Duodenal mucosa (tissue), 2 donors: Measurements from ENCODE around the gene CTNNB1.

Source experiments
- H3K27ac ChIP-seq: one replicate; pipeline ENCODE4 v1.7.0; 2013; ENCODE audit warnings: low read depth, low read length
- H3K27me3 ChIP-seq, 2 donors: one replicate each; pipeline ENCODE4 v1.7.0; 2013; ENCODE audit warnings: low read length in 2 of 2, control low read depth in 1 of 2; ENCODE audit not compliant: insufficient read depth in 2 of 2, control insufficient read depth in 1 of 2
- H3K36me3 ChIP-seq, 2 donors: one replicate each; pipeline ENCODE4 v1.7.0; 2013; ENCODE audit warnings: low read length in 2 of 2, control low read depth in 1 of 2; ENCODE audit not compliant: insufficient read depth in 2 of 2, control insufficient read depth in 1 of 2
- H3K4me1 ChIP-seq, 2 donors: one replicate each; pipeline ENCODE4 v1.7.0; 2013; ENCODE audit warnings: low read length in 2 of 2, control low read depth in 1 of 2; ENCODE audit not compliant: insufficient read depth in 2 of 2, control insufficient read depth in 1 of 2
- H3K4me3 ChIP-seq, 2 donors: one replicate each; pipeline ENCODE4 v1.7.0; 2013; ENCODE audit warnings: low read length in 2 of 2, low read depth in 1 of 2
- H3K9ac ChIP-seq, 2 donors: one replicate each; pipeline ENCODE4 v1.7.0; 2013; ENCODE audit warnings: low read length in 2 of 2, low read depth in 1 of 2
- H3K9me3 ChIP-seq, 2 donors: one replicate each; pipeline ENCODE4 v1.7.0; 2013; ENCODE audit warnings: low read length in 2 of 2, control low read depth in 1 of 2; ENCODE audit not compliant: control insufficient read depth in 1 of 2

The CTNNB1 gene

DNA sequence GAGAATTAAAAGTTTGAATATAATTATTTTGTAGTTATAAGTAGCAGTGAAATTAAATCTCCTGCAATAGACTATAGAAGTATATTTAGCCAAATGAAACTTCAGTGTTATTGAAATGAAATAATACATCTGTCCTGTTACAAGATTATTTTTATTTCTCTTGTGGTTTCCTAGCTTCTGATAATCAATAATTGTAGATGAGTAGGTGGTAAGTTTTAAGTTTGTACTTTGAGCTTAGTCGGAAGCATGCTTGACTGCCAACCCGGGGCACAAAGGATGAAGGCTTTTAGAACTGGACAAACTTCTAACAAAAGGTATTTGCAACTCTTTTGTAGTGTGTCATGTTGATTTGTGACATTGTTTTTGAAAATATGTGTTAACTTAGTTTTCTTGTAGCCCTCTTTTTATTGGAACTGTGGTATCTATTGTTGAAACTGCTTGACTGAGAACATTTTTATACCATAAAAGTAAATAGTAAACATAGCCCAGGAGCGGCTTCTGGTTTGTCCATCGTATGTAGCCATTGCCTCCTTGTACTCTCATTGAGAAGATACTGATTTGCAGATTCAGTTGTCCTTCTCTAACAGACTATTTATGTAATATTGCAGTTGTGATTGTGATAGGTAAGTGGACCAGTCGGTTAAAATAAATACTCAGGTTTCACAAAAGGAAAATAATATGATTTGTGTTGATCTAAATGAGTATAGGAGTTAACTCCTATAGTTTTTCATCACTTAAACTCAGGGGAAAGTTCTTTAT, 2.9 kb downstream of the CTNNB1 start:
- H3K27ac ChIP-seq, result no peak overlapping the region
- no peaks in the 10 kb centered on the region for H3K36me3 ChIP-seq
- no peaks in the 10 kb centered on the region for H3K27me3 ChIP-seq
- H3K4me1 ChIP-seq, result peaks cover 41 to 54% of the 10 kb centered on the region in 2 donors
- H3K4me3 ChIP-seq, result peak overlapping the region; percentile 78 to 99
- peak overlapping the region; percentile 26 to 95 for H3K9ac ChIP-seq
- no peaks in the 10 kb centered on the region for H3K9me3 ChIP-seq

DNA sequence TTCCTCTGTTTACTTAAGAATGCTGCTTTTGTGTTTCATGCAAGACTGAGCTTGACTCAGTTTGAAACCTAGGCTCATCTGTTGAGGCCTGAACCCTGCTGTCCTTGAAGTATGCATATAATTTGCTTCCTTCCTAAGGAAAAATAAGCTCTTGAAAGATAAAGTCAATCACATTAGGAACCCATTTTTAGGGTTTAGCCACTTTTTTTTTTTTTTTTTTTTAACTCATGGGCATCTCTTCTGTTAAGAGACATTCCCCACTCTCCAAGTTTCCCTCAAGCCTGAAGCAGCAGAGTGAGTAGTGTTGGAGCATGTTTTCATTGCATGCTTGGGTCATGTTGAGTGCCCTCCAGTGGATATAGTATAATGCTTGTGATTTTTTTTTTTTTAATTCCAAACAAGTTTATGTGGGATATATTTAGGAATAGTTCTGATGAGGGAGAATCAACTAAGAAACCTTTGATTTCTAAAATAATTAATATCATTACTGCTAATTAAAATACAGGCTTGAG, 3.6 kb downstream of the CTNNB1 start:
- no peaks in the 10 kb centered on the region for H3K27me3 ChIP-seq
- no peaks in the 10 kb centered on the region for H3K36me3 ChIP-seq
- no peak overlapping the region for H3K27ac ChIP-seq
- H3K9ac ChIP-seq, result peak overlapping the region in 1 of 2 donors; percentile 95
- peaks cover 47 to 60% of the 10 kb centered on the region in 2 donors for H3K4me1 ChIP-seq
- no peaks in the 10 kb centered on the region for H3K9me3 ChIP-seq
- peak overlapping the region; percentile 46 to 99 for H3K4me3 ChIP-seq

DNA sequence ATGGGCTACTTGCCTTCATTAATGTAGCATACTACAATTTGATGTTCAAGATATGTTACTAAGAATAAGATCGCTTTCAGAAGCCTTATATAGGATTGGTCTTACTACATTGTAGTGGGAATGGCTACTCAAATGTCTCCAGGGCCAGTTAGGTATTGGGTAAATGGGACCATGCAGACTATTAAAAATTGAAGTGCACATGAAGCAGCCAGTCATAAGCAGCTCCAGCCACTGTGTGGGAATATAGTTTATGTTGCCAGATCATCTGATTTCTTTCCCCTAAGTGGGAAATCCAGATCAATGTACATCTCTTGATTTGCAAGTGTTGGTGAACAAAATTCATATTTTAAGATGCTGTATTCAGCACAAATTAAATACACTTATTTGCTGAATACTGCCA, 5.1 kb downstream of the CTNNB1 start:
- Histone ChIP-seq H3K27ac (no peak overlapping the region), H3K4me1 (peaks cover 45 to 71% of the 10 kb centered on the region in 2 donors)

GRCh38 chr3:41205591-41205990, 6.3 kb downstream of the CTNNB1 start:
- Histone ChIP-seq H3K27ac (no peak overlapping the region), H3K4me1 (peaks cover 45 to 71% of the 10 kb centered on the region in 2 donors), H3K9me3 (no peaks in the 10 kb centered on the region), H3K4me3 (no peak overlapping the region), H3K27me3 (no peaks in the 10 kb centered on the region), H3K36me3 (no peaks in the 10 kb centered on the region), H3K9ac (no peak overlapping the region)

More for the DNA sequence above, 5.1 kb downstream of the CTNNB1 start:
- Histone ChIP-seq H3K27me3 (no peaks in the 10 kb centered on the region), H3K4me3 (peak overlapping the region in 1 of 2 donors; percentile 29), H3K9ac (peak overlapping the region in 1 of 2 donors; percentile 1), H3K36me3 (no peaks in the 10 kb centered on the region), H3K9me3 (no peaks in the 10 kb centered on the region)

GRCh38 chr3:41207355-41207754, 8.1 kb downstream of the CTNNB1 start:
- Histone ChIP-seq H3K27me3 (no peaks in the 10 kb centered on the region), H3K9me3 (no peaks in the 10 kb centered on the region), H3K4me1 (peaks cover 35 to 61% of the 10 kb centered on the region in 2 donors), H3K36me3 (peaks cover 0 to 5% of the 10 kb centered on the region in 2 donors), H3K4me3 (no peak overlapping the region), H3K9ac (peak overlapping the region in 1 of 2 donors; percentile 7), H3K27ac (no peak overlapping the region)

GRCh38 chr3:41208507-41209220, 9.4 kb downstream of the CTNNB1 start:
- Histone ChIP-seq H3K4me1 (peaks cover 31 to 63% of the 10 kb centered on the region in 2 donors), H3K27ac (no peak overlapping the region), H3K36me3 (peaks cover 0 to 5% of the 10 kb centered on the region in 2 donors), H3K27me3 (no peaks in the 10 kb centered on the region), H3K9ac (no peak overlapping the region), H3K4me3 (no peak overlapping the region), H3K9me3 (no peaks in the 10 kb centered on the region)

- H3K4me1 ChIP-seq, result peaks cover 27 to 57% of the 10 kb centered on the region in 2 donors
- no peak overlapping the region for H3K27ac ChIP-seq
- H3K36me3 ChIP-seq, result peaks cover 0 to 5% of the 10 kb centered on the region in 2 donors
- no peaks in the 10 kb centered on the region for H3K27me3 ChIP-seq
- no peak overlapping the region for H3K4me3 ChIP-seq
- H3K9me3 ChIP-seq, result no peaks in the 10 kb centered on the region
- no peak overlapping the region for H3K9ac ChIP-seq
Measured at GRCh38 chr3:41209646-41210045, 10.3 kb downstream of the CTNNB1 start.

DNA sequence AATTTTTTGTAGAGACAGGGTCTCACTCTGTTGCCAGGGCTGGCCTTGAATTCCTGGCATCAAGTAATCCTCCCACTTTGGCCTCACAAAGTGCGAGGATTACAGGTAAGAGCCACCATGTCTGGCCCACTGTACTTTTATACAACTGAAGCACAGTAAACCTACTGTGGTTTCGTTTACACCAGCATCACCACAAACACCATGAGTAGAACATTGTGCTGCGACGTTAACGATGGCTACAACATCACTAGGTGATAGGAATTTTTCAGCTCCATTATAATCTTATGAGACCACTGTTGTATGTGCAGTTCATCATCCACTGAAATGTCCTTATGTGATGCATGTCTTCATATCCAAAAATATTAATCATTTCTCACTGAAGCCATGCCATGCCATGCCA, 11.7 kb downstream of the CTNNB1 start:
- no peak overlapping the region for H3K27ac ChIP-seq
- no peak overlapping the region for H3K4me3 ChIP-seq
- H3K4me1 ChIP-seq, result peaks cover 27 to 51% of the 10 kb centered on the region in 2 donors
- H3K9me3 ChIP-seq, result no peaks in the 10 kb centered on the region
- peaks cover 0 to 5% of the 10 kb centered on the region in 2 donors for H3K36me3 ChIP-seq
- no peaks in the 10 kb centered on the region for H3K27me3 ChIP-seq
- no peak overlapping the region for H3K9ac ChIP-seq

- Histone ChIP-seq H3K9me3 (no peaks in the 10 kb centered on the region), H3K27ac (no peak overlapping the region), H3K27me3 (no peaks in the 10 kb centered on the region), H3K4me1 (peaks cover 22 to 48% of the 10 kb centered on the region in 2 donors), H3K9ac (no peak overlapping the region), H3K4me3 (no peak overlapping the region), H3K36me3 (peaks cover 0 to 5% of the 10 kb centered on the region in 2 donors)
Measured at GRCh38 chr3:41212088-41212487, 12.8 kb downstream of the CTNNB1 start.

GRCh38 chr3:41213588-41213987, 14.3 kb downstream of the CTNNB1 start:
- H3K36me3 ChIP-seq, result peaks cover 0 to 5% of the 10 kb centered on the region in 2 donors
- H3K27ac ChIP-seq, result no peak overlapping the region
- no peak overlapping the region for H3K9ac ChIP-seq
- H3K4me3 ChIP-seq, result no peak overlapping the region
- H3K9me3 ChIP-seq, result no peaks in the 10 kb centered on the region
- H3K4me1 ChIP-seq, result peaks cover 14 to 45% of the 10 kb centered on the region in 2 donors
- no peaks in the 10 kb centered on the region for H3K27me3 ChIP-seq
